Astrocyte (in vitro differentiated cells and primary cell): ENCODE measurements around the gene ENTREP1. TPM values are rescaled to one million over a fixed set of nuclear protein-coding genes. Genes with fewer than 3 reads are reported as not detected.
A peak's percentile ranks its signal among the peaks of the same experiment; 100 is the strongest.

Experiments used
- DNase-seq: peaks from one replicate; pipeline ENCODE4 v3.0.0-alpha.2; 2010; ENCODE audit warnings: low read depth
- FAIRE-seq: peaks from 2 replicates; lab custom pipeline; 2011; peaks lifted over from hg19 to GRCh38; lab: Jason Lieb, UNC
- H2AFZ ChIP-seq: 2 replicates; pipeline ENCODE4 v1.6.0; 2012; ENCODE audit warnings: low read depth, low read length, inconsistent platforms
- H3K27ac ChIP-seq: 2 replicates; pipeline ENCODE4 v1.5.1; 2011; ENCODE audit warnings: low read depth, low read length, inconsistent platforms
- H3K27me3 ChIP-seq: 2 replicates; pipeline ENCODE4 v1.6.0; 2011; ENCODE audit warnings: low read length, inconsistent platforms; ENCODE audit not compliant: insufficient read depth
- H3K36me3 ChIP-seq: 2 replicates; pipeline ENCODE4 v1.5.1; 2011; ENCODE audit warnings: low read length, inconsistent platforms; ENCODE audit not compliant: insufficient read depth
- H3K4me1 ChIP-seq: 2 replicates; pipeline ENCODE4 v1.5.1; 2011; ENCODE audit warnings: low read length, inconsistent platforms; ENCODE audit not compliant: insufficient read depth
- H3K4me2 ChIP-seq: 2 replicates; pipeline ENCODE4 v1.6.0; 2012; ENCODE audit warnings: low read length, inconsistent platforms
- H3K4me3 ChIP-seq: 2 replicates; pipeline ENCODE4 v1.5.1; 2011; ENCODE audit warnings: low read depth, mild to moderate bottlenecking, low read length, inconsistent platforms; ENCODE audit not compliant: insufficient read depth
- H3K79me2 ChIP-seq: 2 replicates; pipeline ENCODE4 v1.6.0; 2012; ENCODE audit warnings: mild to moderate bottlenecking, low read length, inconsistent platforms; ENCODE audit not compliant: insufficient read depth
- H3K9ac ChIP-seq: 2 replicates; pipeline ENCODE4 v1.6.0; 2012; ENCODE audit warnings: mild to moderate bottlenecking, low read length, inconsistent platforms
- H3K9me3 ChIP-seq: 2 replicates; pipeline ENCODE4 v1.5.1; 2012; ENCODE audit warnings: low read depth, mild to moderate bottlenecking, low read length, inconsistent platforms; ENCODE audit not compliant: insufficient read depth
- H4K20me1 ChIP-seq: 2 replicates; pipeline ENCODE4 v1.6.0; 2012; ENCODE audit warnings: low read length, inconsistent platforms; ENCODE audit not compliant: insufficient read depth
- H3K27ac Mint-ChIP-seq: one replicate; pipeline ENCODE4 v1.8.0; 2021; ENCODE audit warnings: mild to moderate bottlenecking, mixed read lengths; ENCODE audit not compliant: unreplicated experiment
- H3K27me3 Mint-ChIP-seq: one replicate; pipeline ENCODE4 v1.8.0; 2021; ENCODE audit warnings: low read depth, mixed read lengths; ENCODE audit not compliant: unreplicated experiment
- H3K36me3 Mint-ChIP-seq: one replicate; pipeline ENCODE4 v1.8.0; 2021; ENCODE audit warnings: low read depth, mixed read lengths; ENCODE audit not compliant: unreplicated experiment
- H3K4me1 Mint-ChIP-seq: one replicate; pipeline ENCODE4 v1.8.0; 2021; ENCODE audit warnings: low read depth, mixed read lengths; ENCODE audit not compliant: unreplicated experiment
- H3K4me3 Mint-ChIP-seq: one replicate; pipeline ENCODE4 v1.8.0; 2021; ENCODE audit warnings: mild to moderate bottlenecking, moderate library complexity, mixed read lengths; ENCODE audit not compliant: unreplicated experiment
- H3K9me3 Mint-ChIP-seq: one replicate; pipeline ENCODE4 v1.8.0; 2021; ENCODE audit warnings: mild to moderate bottlenecking, mixed read lengths; ENCODE audit not compliant: unreplicated experiment
- EZH2 ChIP-seq: IDR thresholded peaks from 2 replicates; pipeline ENCODE4 v1.6.1; 2012; ENCODE audit warnings: mild to moderate bottlenecking, low read length, inconsistent platforms; ENCODE audit not compliant: insufficient read depth
- total RNA-seq: library from RNA; stranded (reverse); gene quantifications from 2 replicates; pipeline ENCODE4 v1.2.1, GENCODE V29; 2021
- TF ChIP-seq, protein P1 (sequence below): IDR thresholded peaks from 2 replicates; pipeline ENCODE4 v1.5.1; 2011; ENCODE audit warnings: low read depth, mild to moderate bottlenecking, inconsistent platforms, low read length, moderate library complexity; ENCODE audit not compliant: insufficient read depth

Gene ENTREP1
- total RNA-seq, 1 donor from 2014 or later, result 3.4 TPM

DNA sequence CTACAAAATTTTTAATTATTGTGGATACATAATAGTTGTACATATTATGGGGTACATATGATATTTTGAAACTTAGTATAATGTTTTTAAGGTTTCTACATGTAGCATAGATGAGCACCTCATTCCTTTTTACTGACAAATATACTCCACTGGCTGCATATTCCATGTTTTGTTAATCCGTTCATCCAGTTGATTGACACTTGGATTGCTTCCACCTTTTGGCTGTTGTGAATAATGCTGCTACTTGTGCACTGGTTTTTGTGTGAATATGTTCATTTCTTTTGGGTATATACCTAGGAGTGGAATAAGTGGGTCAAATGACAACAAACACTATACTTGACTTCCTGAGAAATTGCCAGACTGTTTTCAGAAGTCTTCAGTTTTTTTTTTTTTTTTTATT, 2.8 kb upstream of the ENTREP1 start:
- Histone ChIP-seq H4K20me1 (no peaks in the 10 kb centered on the region), H3K4me3 (no peak overlapping the region), H3K9ac (no peak overlapping the region), H3K27ac (no peak overlapping the region), H3K4me2 (no peak overlapping the region), H3K9me3 (no peaks in the 10 kb centered on the region), H3K79me2 (no peaks in the 10 kb centered on the region), H3K4me1 (peaks cover 7% of the 10 kb centered on the region), H3K27me3 (peaks cover 40% of the 10 kb centered on the region), H2AFZ (no peak overlapping the region), H3K36me3 (no peaks in the 10 kb centered on the region)
- Mint-ChIP-seq H3K4me1 (no peaks in the 10 kb centered on the region), H3K36me3 (no peaks in the 10 kb centered on the region), H3K27me3 (peaks cover 30% of the 10 kb centered on the region), H3K27ac (no peak overlapping the region), H3K9me3 (no peaks in the 10 kb centered on the region), H3K4me3 (no peak overlapping the region)
- no peak for FAIRE-seq
- TF ChIP-seq, protein P1, sequence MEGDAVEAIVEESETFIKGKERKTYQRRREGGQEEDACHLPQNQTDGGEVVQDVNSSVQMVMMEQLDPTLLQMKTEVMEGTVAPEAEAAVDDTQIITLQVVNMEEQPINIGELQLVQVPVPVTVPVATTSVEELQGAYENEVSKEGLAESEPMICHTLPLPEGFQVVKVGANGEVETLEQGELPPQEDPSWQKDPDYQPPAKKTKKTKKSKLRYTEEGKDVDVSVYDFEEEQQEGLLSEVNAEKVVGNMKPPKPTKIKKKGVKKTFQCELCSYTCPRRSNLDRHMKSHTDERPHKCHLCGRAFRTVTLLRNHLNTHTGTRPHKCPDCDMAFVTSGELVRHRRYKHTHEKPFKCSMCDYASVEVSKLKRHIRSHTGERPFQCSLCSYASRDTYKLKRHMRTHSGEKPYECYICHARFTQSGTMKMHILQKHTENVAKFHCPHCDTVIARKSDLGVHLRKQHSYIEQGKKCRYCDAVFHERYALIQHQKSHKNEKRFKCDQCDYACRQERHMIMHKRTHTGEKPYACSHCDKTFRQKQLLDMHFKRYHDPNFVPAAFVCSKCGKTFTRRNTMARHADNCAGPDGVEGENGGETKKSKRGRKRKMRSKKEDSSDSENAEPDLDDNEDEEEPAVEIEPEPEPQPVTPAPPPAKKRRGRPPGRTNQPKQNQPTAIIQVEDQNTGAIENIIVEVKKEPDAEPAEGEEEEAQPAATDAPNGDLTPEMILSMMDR, result no peak
- TF ChIP-seq EZH2, result no peak
- DNase-seq, result no peak

DNA sequence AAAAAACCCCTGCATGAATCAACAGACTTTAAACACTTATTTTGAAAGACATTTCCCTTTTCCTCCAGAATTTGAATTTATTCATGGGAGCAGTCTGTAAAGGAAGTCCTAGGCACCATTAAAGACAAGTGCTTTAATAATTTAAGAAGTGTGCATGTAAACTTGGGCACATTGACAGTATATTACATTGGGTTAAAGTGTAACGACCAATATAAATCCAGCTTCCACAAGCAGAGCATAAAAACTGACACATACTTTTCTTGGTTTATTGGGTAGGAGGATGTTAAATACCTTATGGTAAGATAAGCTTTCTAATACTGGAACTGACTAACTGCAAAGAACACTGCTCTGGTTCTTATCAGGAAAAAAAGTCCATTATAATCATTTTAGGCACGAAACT, 1.2 kb upstream of the ENTREP1 start:
- H3K27me3 ChIP-seq, result peaks cover 41% of the 10 kb centered on the region
- no peak overlapping the region for H2AFZ ChIP-seq
- H3K9me3 Mint-ChIP-seq, result no peaks in the 10 kb centered on the region
- H3K4me3 ChIP-seq, result no peak overlapping the region
- H3K27ac ChIP-seq, result no peak overlapping the region
- FAIRE-seq, result no peak
- no peaks in the 10 kb centered on the region for H4K20me1 ChIP-seq
- no peak overlapping the region for H3K4me2 ChIP-seq
- peaks cover 7% of the 10 kb centered on the region for H3K4me1 ChIP-seq
- no peak for TF ChIP-seq EZH2
- TF ChIP-seq, protein P1, result no peak
- no peak overlapping the region for H3K9ac ChIP-seq
- H3K27me3 Mint-ChIP-seq, result peaks cover 27% of the 10 kb centered on the region
- no peaks in the 10 kb centered on the region for H3K4me1 Mint-ChIP-seq
- DNase-seq, result no peak
- H3K36me3 Mint-ChIP-seq, result no peaks in the 10 kb centered on the region
- H3K9me3 ChIP-seq, result no peaks in the 10 kb centered on the region
- no peaks in the 10 kb centered on the region for H3K79me2 ChIP-seq
- H3K4me3 Mint-ChIP-seq, result peak overlapping the region; percentile 86
- no peak overlapping the region for H3K27ac Mint-ChIP-seq
- H3K36me3 ChIP-seq, result no peaks in the 10 kb centered on the region

DNA sequence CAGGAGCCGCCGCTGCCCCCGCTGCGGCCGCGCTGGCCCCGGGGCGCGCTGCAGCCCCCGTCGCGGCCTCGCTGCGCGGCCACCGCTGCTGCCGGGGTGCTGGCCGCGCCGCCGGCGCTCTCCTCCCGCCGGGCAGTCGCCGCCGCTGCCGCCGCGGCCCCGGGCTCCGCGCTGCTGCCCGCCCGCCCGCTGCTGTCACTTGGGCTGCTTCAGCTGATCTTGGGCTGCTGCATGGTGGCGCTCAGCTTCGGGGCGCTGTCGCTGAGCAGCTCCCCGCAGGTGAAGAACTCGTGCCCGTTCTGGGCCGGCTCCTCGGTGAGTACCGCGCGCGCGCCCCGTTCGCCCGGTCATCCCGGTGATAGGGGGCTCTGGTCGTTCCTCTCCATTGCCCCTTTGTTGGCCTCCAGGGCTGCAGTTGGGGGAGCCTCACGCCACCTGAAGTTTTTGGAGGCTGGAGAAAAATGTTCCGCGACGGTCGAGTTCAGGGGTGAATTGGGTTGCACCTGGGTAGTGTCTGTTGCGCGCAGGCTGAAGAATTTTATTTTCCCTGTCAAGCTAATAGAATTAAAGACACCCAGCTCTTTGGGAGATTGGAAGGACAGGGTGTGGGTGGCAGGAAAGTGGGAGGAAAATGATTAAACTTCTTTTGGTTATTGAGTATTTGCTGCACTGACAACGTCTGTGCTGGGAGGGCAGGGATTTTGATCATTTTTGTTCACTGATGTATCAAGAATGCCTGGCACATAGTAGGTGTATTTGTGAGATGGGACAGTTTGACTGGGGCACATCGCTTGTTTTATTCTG, 596 bp downstream of the ENTREP1 start:
- Mint-ChIP-seq H3K4me3 (peak overlapping the region; percentile 83), H3K9me3 (no peaks in the 10 kb centered on the region), H3K27ac (no peak overlapping the region), H3K27me3 (peaks cover 27% of the 10 kb centered on the region), H3K4me1 (no peaks in the 10 kb centered on the region), H3K36me3 (peaks cover 1% of the 10 kb centered on the region)
- FAIRE-seq (no peak), DNase-seq (no peak)
- H3K27ac ChIP-seq, result no peak overlapping the region
- no peaks in the 10 kb centered on the region for H3K79me2 ChIP-seq
- H3K36me3 ChIP-seq, result no peaks in the 10 kb centered on the region
- peaks cover 46% of the 10 kb centered on the region for H3K27me3 ChIP-seq
- H3K4me3 ChIP-seq, result peak overlapping the region; percentile 52
- no peaks in the 10 kb centered on the region for H3K9me3 ChIP-seq
- peaks cover 7% of the 10 kb centered on the region for H3K4me1 ChIP-seq
- peak overlapping the region; percentile 88 for H3K4me2 ChIP-seq
- TF ChIP-seq, protein P1, result no peak
- TF ChIP-seq EZH2, result no peak
- H2AFZ ChIP-seq, result peak overlapping the region; percentile 50
- H3K9ac ChIP-seq, result no peak overlapping the region
- H4K20me1 ChIP-seq, result no peaks in the 10 kb centered on the region
